Measurements from ENCODE around the gene AUH. TPM values are rescaled to one million over a fixed set of nuclear protein-coding genes. Genes with fewer than 3 reads are reported as not detected.
"Not testable (repeated sequence)": the region's sequence is repeated elsewhere in the genome, so short reads cannot be mapped to it uniquely, and the experiment has no call there.

The AUH gene
- total RNA-seq, 1 donor from 2014 or later = 11.2 TPM

GRCh38 chr9:91211414-91211813 lies 150.3 kb downstream of the AUH start:
- DNase-seq (ENCODE audit: low read depth) = no peak

GRCh38 chr9:91210318-91210717 lies 151.4 kb downstream of the AUH start:
- DNase-seq (ENCODE audit: low read depth) = no peak

- no peak for DNase-seq (ENCODE audit: low read depth)
Observed at GRCh38 chr9:91208837-91209236, 152.9 kb downstream of the AUH start.

GRCh38 chr9:91208419-91208745 lies 153.3 kb downstream of the AUH start:
- DNase-seq (ENCODE audit: low read depth) = no peak

GRCh38 chr9:91207729-91208418 lies 153.8 kb downstream of the AUH start:
- no peak for DNase-seq (ENCODE audit: low read depth)

- DNase-seq (ENCODE audit: low read depth) = no peak
Observed at GRCh38 chr9:91207397-91207728, 154.4 kb downstream of the AUH start.

GRCh38 chr9:91206806-91207205 lies 154.9 kb downstream of the AUH start:
- no peak for DNase-seq (ENCODE audit: low read depth)

- DNase-seq (ENCODE audit: low read depth) = no peak
Observed at GRCh38 chr9:91202736-91203283, 158.9 kb downstream of the AUH start.

GRCh38 chr9:91200692-91201336 lies 160.9 kb downstream of the AUH start:
- no peak for DNase-seq (ENCODE audit: low read depth)

- DNase-seq (ENCODE audit: low read depth) = no peak
Observed at GRCh38 chr9:91199739-91200497, 161.8 kb downstream of the AUH start.

- DNase-seq (ENCODE audit: low read depth) = not testable (repeated sequence)
Observed at GRCh38 chr9:91198881-91199280, 162.8 kb downstream of the AUH start.

- no peak for DNase-seq (ENCODE audit: low read depth)
Observed at GRCh38 chr9:91198405-91198804, 163.3 kb downstream of the AUH start.

GRCh38 chr9:91197232-91198181 lies 164.2 kb downstream of the AUH start:
- peak; percentile 68 for DNase-seq (ENCODE audit: low read depth)

GRCh38 chr9:91196103-91196950 lies 165.4 kb downstream of the AUH start:
- no peak for DNase-seq (ENCODE audit: low read depth)

- DNase-seq (ENCODE audit: low read depth) = no peak
Observed at GRCh38 chr9:91195372-91196012, 166.2 kb downstream of the AUH start.

GRCh38 chr9:91193658-91194391 lies 167.9 kb downstream of the AUH start:
- DNase-seq (ENCODE audit: low read depth) = peak; percentile 92

GRCh38 chr9:91193087-91193657 lies 168.5 kb downstream of the AUH start:
- peak; percentile 98 for DNase-seq (ENCODE audit: low read depth)

- DNase-seq (ENCODE audit: low read depth) = peak; percentile 75
Observed at GRCh38 chr9:91192381-91193086, 169.2 kb downstream of the AUH start.
